Upper lobe of left lung (tissue), 4 donors: ENCODE data around the gene SENP7.

Experiments
- POLR2A ChIP-seq, 4 donors: fragments of 450-650 bp; IDR thresholded peaks; one replicate each; pipeline ENCODE4 v1.5.1; 2016 to 2017; ENCODE audit warnings: antibody characterized with exemption in 4 of 4, mild to moderate bottlenecking in 2 of 4
- TF ChIP-seq, protein P1 (sequence below), 6 experiments: fragments of 450-650 bp in 4 of 6; fragments of 200-600 bp in 2 of 6; sonication (generic) in 2 of 6; IDR thresholded peaks; one replicate each; pipeline ENCODE4 v1.5.1; 2016 to 2019; ENCODE audit warnings: antibody characterized with exemption in 6 of 6

DNA sequence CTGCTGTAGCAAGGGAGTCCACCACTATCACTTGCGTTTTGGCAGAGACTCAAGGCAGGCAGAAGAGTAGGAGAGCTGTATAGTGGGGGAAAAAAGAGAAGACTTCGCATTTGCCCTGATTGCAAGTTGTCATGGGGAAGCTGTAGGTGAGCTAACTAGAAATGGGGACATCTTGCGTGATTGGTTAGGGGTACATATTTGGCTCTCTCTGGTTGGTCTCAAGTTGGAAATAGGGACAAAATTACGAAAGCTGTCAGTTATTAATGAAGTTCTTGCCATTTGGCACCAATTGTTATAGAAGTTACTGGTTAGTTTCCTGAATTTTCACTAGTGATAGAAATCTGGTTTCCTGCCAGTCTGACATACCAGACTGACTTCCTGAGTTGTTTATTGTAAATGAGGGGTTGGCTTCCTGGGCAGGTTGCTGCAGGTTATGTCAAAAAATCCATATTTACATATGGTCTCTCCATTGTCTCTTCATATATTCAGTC lies 8.2 kb upstream of the SENP7 start:
- TF ChIP-seq, protein P1, sequence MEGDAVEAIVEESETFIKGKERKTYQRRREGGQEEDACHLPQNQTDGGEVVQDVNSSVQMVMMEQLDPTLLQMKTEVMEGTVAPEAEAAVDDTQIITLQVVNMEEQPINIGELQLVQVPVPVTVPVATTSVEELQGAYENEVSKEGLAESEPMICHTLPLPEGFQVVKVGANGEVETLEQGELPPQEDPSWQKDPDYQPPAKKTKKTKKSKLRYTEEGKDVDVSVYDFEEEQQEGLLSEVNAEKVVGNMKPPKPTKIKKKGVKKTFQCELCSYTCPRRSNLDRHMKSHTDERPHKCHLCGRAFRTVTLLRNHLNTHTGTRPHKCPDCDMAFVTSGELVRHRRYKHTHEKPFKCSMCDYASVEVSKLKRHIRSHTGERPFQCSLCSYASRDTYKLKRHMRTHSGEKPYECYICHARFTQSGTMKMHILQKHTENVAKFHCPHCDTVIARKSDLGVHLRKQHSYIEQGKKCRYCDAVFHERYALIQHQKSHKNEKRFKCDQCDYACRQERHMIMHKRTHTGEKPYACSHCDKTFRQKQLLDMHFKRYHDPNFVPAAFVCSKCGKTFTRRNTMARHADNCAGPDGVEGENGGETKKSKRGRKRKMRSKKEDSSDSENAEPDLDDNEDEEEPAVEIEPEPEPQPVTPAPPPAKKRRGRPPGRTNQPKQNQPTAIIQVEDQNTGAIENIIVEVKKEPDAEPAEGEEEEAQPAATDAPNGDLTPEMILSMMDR (IDR thresholded peaks at IDR 0.05), result no peak
- no peak for TF ChIP-seq POLR2A (IDR thresholded peaks at IDR 0.05)
